Glutamatergic neuron (in vitro differentiated cells): ENCODE results near the gene KRT77. TPM values are rescaled to one million over a fixed set of nuclear protein-coding genes. Genes with fewer than 3 reads are reported as not detected.

Experiments
- DNase-seq: peaks from one replicate; pipeline ENCODE4 v3.0.0; 2022
- H3K27ac Mint-ChIP-seq: one replicate; pipeline ENCODE4 v1.8.0; 2020; ENCODE audit warnings: mild to moderate bottlenecking, mixed read lengths, inconsistent platforms; ENCODE audit not compliant: unreplicated experiment
- H3K27me3 Mint-ChIP-seq: one replicate; pipeline ENCODE4 v1.8.0; 2020; ENCODE audit warnings: mild to moderate bottlenecking, moderate library complexity, mixed read lengths, inconsistent platforms; ENCODE audit not compliant: unreplicated experiment
- H3K36me3 Mint-ChIP-seq: one replicate; pipeline ENCODE4 v1.8.0; 2020; ENCODE audit warnings: mild to moderate bottlenecking, mixed read lengths, inconsistent platforms; ENCODE audit not compliant: unreplicated experiment
- H3K4me1 Mint-ChIP-seq: one replicate; pipeline ENCODE4 v1.8.0; 2020; ENCODE audit warnings: mild to moderate bottlenecking, low read depth, mixed read lengths, inconsistent platforms; ENCODE audit not compliant: unreplicated experiment
- H3K4me3 Mint-ChIP-seq: one replicate; pipeline ENCODE4 v1.8.0; 2020; ENCODE audit warnings: mild to moderate bottlenecking, mixed read lengths, inconsistent platforms; ENCODE audit not compliant: unreplicated experiment
- H3K9me3 Mint-ChIP-seq: one replicate; pipeline ENCODE4 v1.8.0; 2020; ENCODE audit warnings: mild to moderate bottlenecking, moderate library complexity, mixed read lengths, inconsistent platforms; ENCODE audit not compliant: unreplicated experiment
- total RNA-seq: library from RNA; stranded (reverse); fragmentation: NEBNext Ultra II Directional; extraction: Animal tissue kit (Norgen Biotek cat#: 25700); gene quantifications from one replicate; pipeline ENCODE4 v1.2.1, GENCODE V29; 2021; ENCODE audit not compliant: unreplicated experiment
- TF ChIP-seq, protein P1 (sequence below): fragments of 200-600 bp; sonication (generic); IDR thresholded peaks from one replicate; pipeline ENCODE4 v1.5.0; 2021; ENCODE audit not compliant: partially characterized antibody, unreplicated experiment

Gene KRT77
- total RNA-seq, 1 donor from 2014 or later: not detected

DNA sequence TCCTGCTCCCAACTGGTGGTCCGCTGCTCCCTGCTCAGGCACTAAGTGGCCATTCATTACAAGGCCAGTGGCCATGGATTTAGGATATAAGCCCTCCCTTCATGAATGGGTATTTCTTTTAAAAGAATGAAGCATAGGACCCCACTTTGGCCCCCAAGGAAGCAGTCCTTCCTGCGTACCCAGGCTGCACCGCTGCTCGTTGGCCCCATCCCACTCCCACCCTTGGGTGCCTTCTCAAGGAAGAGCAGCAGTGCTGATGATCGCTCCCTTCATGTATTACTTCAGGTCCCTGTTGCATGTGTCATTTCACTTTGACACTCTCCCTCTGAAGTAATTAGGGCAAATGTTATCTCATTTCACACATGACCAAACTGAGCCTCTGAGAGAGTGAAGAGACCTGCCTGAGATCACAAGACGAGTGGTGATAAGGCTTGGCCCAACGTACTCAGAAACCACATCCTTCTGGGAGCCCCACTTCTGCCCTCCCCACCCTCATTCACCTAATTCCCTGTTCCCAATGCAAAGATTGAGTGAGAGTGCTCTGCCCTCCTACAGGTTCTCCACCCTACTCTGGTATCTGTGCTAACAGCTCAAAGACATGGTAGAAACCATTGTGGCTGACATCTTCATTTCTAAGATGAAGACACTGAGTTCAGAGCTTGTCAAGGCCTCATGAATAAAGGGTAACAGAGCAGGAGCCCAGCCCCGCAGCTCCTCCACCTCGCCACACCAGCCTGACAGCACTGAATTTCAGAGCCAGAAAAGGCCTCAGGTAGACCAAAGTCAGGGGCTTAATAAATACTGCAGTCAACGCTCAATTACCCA lies 41.0 kb downstream of the KRT77 start:
- H3K4me1 Mint-ChIP-seq: no peaks in the 10 kb centered on the region
- no peaks in the 10 kb centered on the region for H3K27me3 Mint-ChIP-seq
- H3K36me3 Mint-ChIP-seq: no peaks in the 10 kb centered on the region
- TF ChIP-seq, protein P1, sequence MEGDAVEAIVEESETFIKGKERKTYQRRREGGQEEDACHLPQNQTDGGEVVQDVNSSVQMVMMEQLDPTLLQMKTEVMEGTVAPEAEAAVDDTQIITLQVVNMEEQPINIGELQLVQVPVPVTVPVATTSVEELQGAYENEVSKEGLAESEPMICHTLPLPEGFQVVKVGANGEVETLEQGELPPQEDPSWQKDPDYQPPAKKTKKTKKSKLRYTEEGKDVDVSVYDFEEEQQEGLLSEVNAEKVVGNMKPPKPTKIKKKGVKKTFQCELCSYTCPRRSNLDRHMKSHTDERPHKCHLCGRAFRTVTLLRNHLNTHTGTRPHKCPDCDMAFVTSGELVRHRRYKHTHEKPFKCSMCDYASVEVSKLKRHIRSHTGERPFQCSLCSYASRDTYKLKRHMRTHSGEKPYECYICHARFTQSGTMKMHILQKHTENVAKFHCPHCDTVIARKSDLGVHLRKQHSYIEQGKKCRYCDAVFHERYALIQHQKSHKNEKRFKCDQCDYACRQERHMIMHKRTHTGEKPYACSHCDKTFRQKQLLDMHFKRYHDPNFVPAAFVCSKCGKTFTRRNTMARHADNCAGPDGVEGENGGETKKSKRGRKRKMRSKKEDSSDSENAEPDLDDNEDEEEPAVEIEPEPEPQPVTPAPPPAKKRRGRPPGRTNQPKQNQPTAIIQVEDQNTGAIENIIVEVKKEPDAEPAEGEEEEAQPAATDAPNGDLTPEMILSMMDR: no peak
- DNase-seq: no peak
- no peak overlapping the region for H3K27ac Mint-ChIP-seq
- peaks cover 2% of the 10 kb centered on the region for H3K9me3 Mint-ChIP-seq
- H3K4me3 Mint-ChIP-seq: no peak overlapping the region

DNA sequence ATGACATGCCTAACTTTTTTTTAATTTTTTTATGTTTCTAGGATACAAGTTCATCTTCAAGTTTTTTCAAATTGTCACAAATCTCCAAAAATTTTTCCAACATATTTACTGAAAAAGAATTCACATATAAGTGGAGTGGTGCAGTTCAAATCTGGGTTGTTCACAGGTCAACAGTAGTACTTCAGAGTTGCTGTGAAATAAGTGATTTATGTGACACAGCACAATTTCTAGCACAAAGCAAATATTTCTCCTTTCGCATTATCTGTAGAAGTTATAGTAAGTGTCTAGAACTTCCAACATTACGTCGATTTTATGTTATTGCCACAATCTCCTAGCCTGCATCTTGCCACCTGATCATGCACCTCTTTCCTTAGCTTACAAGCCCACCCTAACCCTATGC lies 41.7 kb downstream of the KRT77 start:
- DNase-seq: no peak
- TF ChIP-seq, protein P1: no peak
- no peak overlapping the region for H3K4me3 Mint-ChIP-seq
- H3K27me3 Mint-ChIP-seq: no peaks in the 10 kb centered on the region
- no peak overlapping the region for H3K27ac Mint-ChIP-seq
- no peaks in the 10 kb centered on the region for H3K4me1 Mint-ChIP-seq
- H3K9me3 Mint-ChIP-seq: peaks cover 2% of the 10 kb centered on the region
- H3K36me3 Mint-ChIP-seq: no peaks in the 10 kb centered on the region

DNA sequence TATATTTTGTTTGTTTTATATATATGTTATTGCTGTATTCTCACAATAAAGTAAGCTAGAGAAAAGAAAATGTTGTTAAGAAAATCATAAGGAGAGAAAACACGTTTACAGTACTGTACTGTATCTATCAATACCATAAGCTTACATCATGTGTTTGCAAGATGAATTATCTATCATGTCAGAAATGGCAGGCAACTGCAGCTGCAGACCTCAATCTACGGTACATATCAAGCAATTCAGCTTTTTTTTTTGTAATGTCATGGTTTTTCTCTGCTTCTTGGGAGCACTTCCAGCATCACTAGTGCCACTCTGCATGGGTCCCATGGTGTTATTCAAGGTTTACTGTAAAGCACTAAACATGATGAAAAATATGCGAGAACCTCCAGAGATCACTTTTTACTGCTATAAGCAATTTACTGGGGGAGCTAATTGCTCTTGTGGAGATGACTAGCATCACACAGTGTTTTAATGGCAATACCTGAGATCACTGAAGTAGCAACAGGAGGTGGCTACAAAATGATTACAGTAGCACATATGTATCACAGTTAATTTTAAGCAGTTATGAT lies 42.3 kb downstream of the KRT77 start:
- DNase-seq: no peak
- Mint-ChIP-seq H3K27ac (no peak overlapping the region), H3K9me3 (peaks cover 2% of the 10 kb centered on the region), H3K4me1 (no peaks in the 10 kb centered on the region), H3K27me3 (no peaks in the 10 kb centered on the region), H3K4me3 (no peak overlapping the region), H3K36me3 (no peaks in the 10 kb centered on the region)
- TF ChIP-seq, protein P1: no peak

DNA sequence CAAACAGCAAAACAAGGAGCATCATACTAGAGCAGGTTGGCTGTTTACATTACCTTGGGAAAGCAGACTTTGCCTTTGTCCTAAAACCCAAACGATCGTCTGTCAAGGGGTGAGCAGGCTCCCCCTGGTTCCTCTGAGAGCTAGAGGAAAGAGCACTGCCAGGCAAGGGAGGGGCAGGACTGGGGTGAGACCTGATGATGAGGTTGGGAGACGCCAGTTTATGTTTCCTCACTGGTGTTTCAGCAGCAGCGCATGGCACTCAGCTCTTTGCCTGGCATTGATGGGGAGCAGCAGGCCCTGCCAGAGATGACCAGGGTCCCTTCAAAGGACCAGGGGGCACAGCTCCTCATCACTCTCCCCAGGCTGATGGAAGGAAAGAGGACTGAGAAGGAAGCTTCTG lies 43.4 kb downstream of the KRT77 start:
- TF ChIP-seq, protein P1: no peak
- no peak for DNase-seq
- H3K9me3 Mint-ChIP-seq: peaks cover 2% of the 10 kb centered on the region
- no peak overlapping the region for H3K27ac Mint-ChIP-seq
- H3K4me1 Mint-ChIP-seq: no peaks in the 10 kb centered on the region
- no peaks in the 10 kb centered on the region for H3K36me3 Mint-ChIP-seq
- peaks cover 5% of the 10 kb centered on the region for H3K27me3 Mint-ChIP-seq
- H3K4me3 Mint-ChIP-seq: no peak overlapping the region

DNA sequence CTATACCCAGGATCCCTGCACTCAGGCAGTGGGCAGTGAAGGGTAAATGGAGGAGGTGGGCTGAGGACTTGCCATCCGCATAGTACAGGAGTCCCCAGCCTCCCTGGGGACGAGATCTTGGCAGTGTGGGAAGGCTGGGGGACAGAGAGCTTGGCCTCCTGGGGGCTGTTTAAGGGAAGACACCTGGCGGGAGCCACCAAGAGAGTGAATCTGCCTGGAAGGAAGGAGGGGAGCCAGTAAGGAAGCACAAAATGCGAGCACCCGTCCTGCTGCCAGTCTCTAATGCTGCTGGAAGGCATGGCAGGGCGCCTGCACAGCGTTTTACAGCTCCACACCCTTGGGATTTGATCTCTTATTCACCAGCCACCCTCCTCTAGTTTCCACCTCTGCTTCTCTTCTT lies 43.9 kb downstream of the KRT77 start:
- TF ChIP-seq, protein P1: no peak
- Mint-ChIP-seq H3K27me3 (peaks cover 5% of the 10 kb centered on the region), H3K4me1 (no peaks in the 10 kb centered on the region), H3K4me3 (no peak overlapping the region), H3K27ac (no peak overlapping the region), H3K36me3 (no peaks in the 10 kb centered on the region), H3K9me3 (peaks cover 2% of the 10 kb centered on the region)
- DNase-seq: no peak
